Measurements from ENCODE around the gene ATP6V0E1.
"Not testable (repeated sequence)": the region's sequence is repeated elsewhere in the genome, so short reads cannot be mapped to it uniquely, and the experiment has no call there.

ATP6V0E1 gene

DNA sequence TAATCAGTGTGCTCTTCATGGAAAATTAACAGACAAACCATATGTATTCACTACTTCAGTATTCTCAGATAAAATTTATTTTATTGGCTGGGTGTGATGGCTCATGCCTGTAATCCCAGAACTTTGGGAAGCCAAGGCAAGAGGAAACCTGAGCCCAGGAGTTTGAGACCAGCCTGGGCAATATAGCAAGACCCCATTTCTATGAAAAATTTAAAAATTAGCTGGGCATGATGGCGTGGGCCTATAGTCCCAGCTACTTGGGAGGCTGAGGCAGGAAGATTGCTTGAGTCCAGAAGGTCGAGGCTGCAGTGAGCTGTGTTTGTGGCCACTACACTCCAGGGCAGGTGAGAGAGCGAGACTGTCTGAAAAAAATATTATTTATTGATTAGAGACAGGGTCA, 49.2 kb downstream of the ATP6V0E1 start:
- DNase-seq (ENCODE audit: low spot score) (no peak), FAIRE-seq (no peak)

DNA sequence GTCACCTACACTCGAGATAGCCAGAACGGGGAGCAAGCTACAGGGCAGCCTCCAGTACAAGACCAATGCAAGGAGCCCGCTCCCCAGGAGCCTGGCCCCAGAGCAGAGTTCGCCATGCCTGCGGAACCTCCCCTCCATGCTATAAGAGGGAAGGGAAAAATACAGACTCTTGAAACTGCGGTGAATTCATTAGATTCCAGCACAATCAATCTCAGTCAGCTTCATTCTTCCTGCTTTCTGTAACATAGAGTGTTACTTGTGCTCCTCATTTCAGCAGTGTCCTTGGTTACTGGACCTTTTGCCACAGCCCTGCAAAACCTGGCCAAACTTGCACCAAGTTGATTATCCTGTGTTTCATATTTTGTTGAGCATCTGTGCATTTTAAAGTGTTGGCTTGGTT, 50.4 kb downstream of the ATP6V0E1 start:
- FAIRE-seq (no peak), DNase-seq (ENCODE audit: low spot score) (no peak)

DNA sequence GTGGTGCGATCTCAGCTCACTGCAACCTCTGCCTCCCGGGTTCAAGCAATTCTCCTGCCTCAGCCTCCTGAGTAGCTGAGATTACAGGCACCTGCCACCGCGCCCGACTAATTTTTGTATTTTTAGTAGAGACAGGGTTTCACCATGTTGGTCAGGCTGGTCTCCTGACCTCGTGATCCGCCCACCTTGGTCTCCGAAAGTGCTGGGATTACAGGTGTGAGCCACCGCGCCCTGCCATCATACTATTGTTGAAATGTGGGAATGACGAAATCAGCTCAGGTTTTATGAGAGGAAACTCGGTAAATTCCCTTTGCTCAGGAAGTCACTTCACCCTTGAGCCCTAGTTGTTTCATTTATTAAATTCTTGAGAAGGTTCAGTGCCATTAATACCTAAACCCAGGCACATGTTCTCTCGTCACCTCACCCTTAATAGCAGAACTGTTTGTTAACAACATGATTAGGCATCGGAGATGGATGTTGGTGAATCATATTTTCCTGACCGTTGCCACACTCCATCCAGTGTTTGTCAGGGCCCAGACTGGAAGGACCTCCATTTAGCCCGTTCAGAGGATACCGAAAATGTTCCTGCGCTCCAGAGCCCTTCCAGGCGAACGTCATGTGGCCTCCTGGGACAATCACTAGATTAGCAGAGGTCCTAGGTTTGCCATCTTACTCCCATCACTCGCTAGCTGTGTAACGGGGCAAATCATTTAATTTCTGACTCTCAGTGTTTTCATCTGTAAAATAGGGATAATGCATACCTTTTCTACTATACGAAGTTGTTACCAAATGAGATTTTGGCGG, 52.5 kb downstream of the ATP6V0E1 start:
- FAIRE-seq (no peak), DNase-seq (ENCODE audit: low spot score) (no peak)

DNA sequence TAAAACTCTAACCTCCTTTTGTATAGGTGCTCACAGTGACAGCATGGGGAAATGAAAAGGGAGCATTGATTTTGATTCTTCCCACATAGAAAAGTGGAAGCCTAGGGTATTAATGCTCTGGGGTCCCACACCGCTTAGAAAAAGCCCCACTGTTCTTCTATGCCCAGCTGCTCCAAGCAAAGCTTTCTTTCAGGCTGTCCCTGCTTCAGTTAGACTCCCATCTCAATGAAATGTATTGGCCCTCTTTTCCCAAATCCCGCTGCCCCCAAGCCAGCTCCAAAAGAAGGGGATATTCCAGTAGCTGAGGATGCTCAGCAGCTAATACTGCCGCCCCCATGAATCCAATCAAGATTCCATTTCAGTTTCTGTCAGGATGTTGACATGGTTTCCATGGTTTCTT, 55.6 kb downstream of the ATP6V0E1 start:
- FAIRE-seq = no peak

DNA sequence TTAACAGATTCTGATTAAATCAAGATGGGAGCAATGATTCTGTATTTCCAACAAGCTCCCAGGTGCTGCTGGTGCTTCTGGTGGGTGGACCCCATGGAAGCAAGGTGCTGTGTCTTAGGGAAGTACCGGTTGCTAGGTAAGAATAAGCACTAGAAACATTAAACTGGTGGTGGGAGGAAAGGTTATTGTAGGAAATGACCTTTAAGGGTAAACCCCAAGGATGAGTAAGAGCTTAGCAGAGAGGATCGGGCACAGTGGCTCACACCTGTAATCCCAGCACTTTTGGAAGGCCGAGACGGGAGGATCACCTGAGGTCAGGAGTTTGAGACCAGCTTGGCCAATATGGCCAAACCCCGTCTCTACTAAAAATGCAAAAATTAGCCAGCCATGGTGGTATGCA, 56.4 kb downstream of the ATP6V0E1 start:
- DNase-seq (ENCODE audit: low spot score) = no peak
- no peak for FAIRE-seq

More for the DNA sequence above, 55.6 kb downstream of the ATP6V0E1 start:
- no peak for DNase-seq (ENCODE audit: low spot score)

DNA sequence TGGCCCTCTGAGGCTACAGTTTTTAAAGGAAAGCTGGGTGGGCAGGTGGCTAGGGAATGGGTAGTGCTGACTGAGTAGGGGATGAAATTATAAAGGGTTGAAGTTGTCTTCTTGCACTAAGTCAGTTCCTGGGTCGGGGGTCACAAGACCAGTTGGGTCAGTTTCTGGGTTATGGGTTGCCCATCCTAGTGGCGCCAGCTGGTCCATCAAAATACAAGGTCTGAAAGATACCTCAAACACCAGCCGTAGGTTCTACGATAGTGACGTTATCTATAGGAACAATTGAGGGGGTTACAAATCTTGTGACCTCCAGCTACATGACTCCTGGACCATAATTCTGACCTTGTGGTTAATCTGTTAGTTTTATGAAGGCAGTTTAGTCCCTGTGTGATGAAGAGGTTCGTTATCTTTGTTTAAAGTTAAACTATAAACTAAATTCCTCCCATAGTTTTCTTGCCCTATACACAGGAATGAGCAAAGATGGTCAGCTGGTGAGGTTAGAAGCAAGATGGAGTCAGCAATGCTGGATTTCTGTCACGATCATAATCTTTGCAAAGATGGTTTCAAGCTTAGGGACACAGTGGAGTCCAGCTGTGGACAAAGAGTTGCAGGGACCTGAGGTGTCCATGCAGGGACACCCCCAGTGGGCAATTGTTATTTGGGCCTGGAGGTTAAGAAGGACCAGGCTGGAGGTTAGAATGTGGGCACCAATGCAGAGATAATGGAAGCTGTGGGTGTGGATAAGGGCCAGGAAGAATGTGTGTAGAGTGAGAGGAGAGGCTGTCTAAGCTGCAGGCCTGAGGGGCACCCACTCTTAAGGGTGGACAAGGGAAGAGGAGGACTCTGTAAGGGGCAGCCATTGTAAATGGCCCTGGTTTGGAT, 58.6 kb downstream of the ATP6V0E1 start:
- FAIRE-seq (no peak), DNase-seq (ENCODE audit: low spot score) (no peak)

DNA sequence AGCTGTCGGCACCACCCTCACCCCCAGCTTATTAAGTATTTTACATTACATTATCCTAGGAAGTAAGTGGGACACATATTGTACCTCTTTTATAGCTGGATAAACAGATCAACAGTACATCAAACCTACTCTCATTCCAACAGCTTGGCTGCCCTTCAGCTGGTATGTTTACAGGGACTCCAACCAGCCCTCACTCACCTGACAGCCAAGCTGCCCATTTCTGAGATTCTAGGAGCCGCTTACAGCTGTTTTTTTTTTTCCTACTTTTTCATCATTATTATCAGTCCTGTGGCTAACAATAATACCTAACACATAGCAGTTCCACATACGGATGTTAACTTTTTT, 59.2 kb downstream of the ATP6V0E1 start:
- no peak for FAIRE-seq

DNA sequence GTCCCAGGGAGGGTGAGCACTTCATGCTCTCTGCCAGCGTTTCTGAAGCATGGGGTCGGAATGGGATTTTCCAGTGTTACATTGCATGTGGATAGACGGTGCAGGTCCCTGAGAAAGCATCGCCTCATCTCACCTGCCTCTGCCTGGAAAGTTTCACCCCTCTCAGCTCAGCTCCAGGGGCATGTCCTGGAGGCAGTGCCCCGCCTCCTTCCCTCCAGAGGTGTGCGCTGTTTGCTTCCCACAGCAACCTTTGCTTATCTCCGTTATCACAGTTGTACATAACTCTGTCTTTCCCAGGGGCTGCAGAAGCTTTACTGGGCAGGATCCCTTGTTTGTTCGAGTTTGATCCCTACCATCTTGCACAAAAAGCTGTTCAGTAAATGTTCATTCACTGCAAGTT, 61.9 kb downstream of the ATP6V0E1 start:
- FAIRE-seq = no peak
- no peak for DNase-seq (ENCODE audit: low spot score)

More for the DNA sequence above, 59.2 kb downstream of the ATP6V0E1 start:
- DNase-seq (ENCODE audit: low spot score) = no peak

DNA sequence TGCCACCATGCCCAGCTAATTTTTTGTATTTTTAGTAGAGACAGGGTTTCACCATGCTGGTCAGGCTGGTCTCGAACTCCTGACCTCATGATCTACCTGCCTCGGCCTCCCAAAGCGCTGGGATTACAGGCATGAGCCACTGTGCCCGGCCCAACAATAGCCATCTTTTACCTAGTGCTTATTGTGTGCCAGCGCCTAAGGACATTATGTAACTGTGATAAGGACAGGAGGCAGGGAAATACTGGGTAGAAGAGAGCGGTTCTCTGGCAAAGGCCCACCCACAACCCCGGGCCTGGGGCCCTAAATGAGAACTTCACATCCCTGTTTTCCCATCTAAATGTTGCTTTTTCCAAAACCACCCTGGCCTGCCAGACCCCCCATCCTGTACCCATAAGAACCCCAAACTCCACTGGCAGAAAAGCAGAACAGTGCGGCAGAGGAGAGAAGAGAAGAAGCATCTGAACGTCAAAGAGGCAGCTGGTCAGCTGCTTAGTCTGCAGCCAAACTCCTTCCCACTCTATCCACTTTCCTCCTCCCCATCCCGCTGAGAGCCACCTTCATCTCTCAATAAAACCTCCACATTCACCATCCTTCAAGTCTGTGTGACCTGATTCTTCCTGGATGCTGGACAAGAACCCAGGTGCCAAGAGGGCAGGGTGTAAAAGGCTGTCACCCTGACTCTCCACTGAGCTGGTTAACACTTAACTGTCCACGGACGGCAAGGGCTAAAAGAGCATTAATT, 63.7 kb downstream of the ATP6V0E1 start:
- DNase-seq (ENCODE audit: low spot score); FAIRE-seq: not testable (repeated sequence)

DNA sequence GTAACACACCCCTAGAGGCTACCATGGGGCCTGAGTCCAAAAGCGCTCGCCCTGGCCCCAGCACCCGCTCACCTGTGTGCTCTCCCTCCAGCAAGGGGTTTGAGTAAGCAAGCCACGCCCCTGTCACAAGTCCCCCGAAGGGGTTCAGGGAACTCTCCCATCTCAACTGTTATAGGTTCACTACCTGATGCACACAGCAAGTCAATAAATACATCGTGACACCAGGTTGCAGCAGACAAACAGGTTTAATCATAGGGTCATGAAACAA, 64.2 kb downstream of the ATP6V0E1 start:
- no peak for DNase-seq (ENCODE audit: low spot score)

DNA sequence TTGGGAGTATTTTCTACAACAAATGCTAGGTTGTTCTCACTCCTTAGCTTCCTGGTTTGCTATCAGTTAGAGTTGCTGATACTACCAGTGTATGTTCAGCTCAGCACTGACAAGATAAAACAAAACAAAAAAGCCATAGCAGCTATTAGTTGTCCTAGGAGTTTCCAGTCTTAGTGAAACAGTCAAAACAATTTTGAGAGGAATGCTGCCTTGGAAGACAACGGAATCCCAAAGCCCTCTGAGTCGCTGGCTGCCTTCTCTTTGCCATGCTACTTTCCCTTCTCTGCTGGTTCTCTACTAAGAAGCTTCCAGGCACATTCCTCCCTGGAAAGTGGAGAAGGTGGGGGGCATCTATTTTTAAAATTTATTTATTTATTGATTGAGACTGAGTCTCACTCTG, 67.2 kb downstream of the ATP6V0E1 start:
- DNase-seq (ENCODE audit: low spot score) (no peak), FAIRE-seq (no peak)

More for the DNA sequence above, 64.2 kb downstream of the ATP6V0E1 start:
- no peak for FAIRE-seq

DNA sequence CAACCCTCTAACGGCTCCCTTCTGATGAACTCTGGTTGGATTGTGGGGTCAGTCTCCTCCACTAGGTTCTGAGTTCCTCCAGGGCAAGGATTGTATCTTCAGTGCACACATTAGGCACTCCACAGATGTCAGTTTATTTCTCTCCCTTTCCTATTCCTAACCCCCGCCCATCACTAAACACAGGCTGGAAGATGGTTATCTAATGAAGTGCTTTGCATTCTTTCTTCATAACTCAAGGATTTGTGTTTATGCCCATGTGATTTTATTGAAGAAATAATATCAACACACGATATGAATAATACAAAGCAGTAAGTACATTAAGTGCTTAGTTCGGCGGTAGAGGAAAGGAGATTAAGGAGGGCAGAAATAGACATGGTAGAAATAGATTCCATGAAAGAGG, 68.2 kb downstream of the ATP6V0E1 start:
- DNase-seq (ENCODE audit: low spot score) (no peak), FAIRE-seq (no peak)

DNA sequence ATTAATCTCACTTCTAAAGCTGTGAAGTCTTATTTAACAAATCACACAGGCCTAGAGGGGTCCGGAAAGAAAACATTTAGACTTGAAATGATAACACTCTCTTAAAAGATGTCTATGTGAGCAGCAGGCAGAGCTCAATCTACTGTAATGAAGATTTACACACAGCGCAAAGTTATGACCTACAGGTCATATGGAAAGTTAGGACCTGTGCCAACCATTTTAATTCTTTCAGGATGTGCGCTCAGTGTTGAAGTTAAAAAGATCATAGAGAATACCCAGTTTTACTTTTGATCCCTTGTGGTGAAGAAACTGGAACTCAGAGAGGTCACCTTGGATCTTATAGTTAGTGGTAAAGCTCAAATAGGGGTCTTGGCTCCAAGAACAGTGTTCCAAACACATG, 69.5 kb downstream of the ATP6V0E1 start:
- FAIRE-seq (no peak), DNase-seq (ENCODE audit: low spot score) (no peak)

DNA sequence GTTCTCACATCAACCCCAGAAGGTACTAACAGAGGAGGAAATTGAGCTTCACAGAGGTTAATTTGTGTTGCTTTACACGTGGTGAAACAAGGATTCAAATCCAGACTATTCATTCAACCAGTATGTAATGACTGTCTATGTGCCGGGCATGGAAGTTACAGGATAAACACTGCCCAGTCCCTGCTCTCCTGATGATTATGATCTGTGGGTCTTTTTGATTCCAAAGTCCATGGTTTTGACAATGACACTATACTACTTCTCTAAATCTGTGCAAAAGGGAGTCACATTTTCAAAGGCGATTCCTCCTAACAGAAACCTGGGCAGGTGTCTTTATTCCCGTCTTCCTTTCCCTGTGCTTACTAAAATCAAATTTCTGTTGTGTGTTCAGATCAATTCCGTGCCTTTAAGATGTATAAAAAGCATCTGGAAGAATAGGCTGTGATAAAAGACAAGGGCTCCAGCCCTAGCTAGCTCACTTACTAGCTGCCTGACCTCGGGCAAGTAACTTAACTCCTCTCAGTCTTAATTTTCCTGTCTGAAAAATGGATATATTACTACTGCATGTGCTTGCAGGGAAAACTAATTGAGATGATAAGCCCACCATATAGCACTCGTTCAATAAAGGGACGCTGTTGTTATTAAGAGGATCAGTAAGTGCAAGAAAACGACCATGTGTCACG, 71.6 kb downstream of the ATP6V0E1 start:
- no peak for FAIRE-seq
- DNase-seq (ENCODE audit: low spot score) = no peak

DNA sequence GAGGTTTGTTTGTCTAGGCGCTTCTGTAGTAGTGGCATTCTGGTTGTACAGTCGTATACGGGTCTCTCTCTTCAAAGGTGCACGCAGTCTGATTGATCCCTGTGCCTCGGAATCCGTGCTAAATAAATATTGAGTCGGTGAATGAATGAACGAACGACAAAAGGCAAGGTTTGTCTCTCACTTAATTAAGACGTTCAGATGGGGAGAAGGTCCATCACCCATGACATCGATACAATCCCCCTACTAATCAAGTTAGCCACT, 72.1 kb downstream of the ATP6V0E1 start:
- DNase-seq (ENCODE audit: low spot score) (no peak), FAIRE-seq (no peak)

DNA sequence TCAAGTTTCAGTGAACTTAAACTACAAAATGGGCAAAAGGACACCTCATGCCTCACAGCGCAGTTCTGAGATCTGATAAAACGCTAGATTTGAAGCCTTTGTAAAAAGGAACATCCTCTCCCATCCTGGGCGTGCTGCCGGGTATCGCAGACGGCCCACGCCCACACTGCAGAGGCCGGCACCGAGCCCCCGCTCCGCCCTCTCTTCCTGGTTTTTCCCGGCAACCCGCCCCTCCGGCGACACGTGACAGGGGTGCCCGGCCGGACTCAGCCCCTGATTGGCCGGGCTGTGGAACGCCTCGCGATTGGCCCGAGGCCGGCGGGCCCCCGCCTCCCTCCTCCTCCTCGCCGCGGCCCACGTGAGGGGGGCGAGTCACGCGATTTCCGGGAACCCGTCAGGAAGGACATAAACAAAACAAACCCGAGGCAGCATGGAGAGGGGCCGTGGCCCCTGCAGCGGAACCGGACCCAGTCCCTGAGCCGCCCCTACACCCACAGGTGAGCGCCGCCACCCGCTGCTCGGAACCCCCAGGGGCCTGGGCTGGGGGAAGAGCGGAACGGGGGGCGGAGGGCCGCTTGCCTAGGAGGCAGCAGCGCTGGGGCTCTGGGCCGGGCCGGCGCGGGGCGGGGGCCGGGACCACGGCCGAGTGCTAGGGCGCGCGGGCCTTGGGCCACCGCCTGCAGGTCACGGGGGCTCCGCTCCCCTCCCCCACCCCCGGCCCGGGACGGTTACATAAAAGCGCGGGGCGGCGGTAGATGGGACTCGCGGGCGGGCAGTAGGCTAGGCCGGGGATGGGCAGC, 72.6 kb downstream of the ATP6V0E1 start, which contains the start of gene CREBRF:
TSS of gene CREBRF (plus strand) at position 370 of the 800 bp plus-strand sequence. CDS start 24,424 bp downstream, outside the sequence.
- peak; percentile 58 for FAIRE-seq
- DNase-seq (ENCODE audit: low spot score) = peak; percentile 85

DNA sequence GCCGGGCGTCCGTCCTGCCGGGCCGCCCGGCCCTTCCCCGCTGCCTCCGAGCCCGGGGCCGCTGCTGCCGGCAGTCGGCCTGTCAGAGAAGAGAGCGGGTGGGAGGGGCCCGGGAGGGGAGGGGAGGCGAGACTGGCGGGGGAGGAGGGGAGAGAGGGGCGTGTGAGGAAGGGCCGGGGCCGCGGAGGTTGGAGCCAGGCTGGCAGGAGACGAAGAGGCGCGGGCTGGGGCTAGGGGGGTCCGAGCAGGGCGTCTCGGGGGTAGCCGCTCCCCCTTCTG, 73.2 kb downstream of the ATP6V0E1 start:
- DNase-seq (ENCODE audit: low spot score) = no peak
- FAIRE-seq = no peak

DNA sequence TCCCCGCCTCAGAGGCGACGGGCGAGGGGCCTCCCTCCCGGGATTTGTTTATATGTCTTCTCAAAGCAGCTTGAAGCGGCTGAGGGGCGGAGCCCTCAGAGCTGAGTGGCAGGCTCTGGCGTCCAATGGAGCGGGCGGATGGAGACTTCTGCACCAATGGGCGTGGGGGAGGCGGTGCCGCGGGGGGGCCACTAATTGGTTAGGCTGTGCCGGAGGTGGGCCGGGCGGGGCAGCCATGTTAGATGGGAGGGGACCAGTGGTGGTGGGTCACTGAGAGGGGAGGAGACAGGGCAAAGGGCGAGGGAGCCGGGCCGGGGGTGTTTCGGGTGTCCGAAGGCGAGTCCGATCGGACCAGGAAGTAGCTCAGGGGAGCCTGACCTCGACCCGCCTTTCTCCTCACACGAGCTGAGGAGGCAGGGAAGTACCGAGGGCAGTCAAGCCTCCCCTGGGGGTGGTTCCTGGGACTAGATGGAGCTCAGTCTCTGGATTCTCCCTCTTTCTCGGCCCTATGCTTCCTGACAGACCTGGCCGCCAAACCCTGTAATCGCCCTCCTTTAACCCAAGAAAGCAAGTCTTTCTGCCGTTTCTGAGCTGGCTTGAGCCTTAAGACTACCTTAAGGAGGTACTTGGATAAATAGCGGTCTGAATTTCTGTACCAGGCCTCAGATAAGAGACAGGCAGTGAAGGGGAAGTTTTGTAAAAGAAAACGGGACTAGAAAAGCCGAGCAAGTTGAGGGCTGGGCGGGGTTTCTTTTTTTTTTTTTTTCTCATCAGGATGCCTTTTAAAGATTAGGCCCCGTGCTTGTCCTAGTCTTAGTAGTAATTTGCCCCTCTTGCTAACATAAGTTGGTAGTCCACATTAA, 73.7 kb downstream of the ATP6V0E1 start:
- FAIRE-seq (peak; percentile 73), DNase-seq (ENCODE audit: low spot score) (peak; percentile 90)

DNA sequence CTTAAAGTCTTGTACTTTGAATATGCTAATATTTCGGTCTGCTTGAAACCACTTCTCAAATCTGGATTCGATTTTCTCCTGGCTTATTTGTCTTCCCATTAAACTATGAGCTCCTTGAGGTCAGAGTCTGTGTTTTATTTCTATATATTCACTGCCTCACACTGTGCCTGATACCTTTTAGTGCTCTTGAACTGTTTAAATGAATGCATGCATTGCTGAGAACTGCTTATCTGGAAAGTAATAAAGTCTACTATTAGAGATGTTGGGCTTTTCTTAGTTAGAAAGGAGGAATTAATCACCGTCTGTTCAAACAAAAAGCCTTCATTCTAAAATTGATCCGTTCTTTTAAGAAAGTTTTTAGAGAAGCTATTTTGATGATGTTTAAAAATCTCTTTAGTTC, 78.6 kb downstream of the ATP6V0E1 start:
- FAIRE-seq (no peak), DNase-seq (ENCODE audit: low spot score) (no peak)

DNA sequence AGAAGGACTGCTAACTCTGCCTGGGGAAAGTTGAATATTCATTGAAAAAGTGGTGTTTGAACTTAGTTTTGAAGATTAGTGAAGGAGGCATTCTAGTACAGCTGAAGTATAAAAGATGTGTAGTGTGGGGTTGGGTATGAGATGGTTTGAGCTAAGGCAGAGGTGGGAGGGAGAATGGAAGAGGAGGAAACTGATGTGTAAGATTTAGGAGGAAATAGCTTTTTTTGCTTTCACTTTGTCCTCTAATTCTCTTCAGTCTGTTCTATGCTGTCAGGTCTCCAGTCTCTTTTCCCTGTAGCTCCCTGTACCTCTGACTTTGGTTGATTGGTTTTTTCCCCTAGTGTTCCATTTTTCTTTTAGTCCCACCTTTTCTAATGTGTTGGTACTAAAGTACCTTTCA, 81.6 kb downstream of the ATP6V0E1 start:
- no peak for FAIRE-seq
- DNase-seq (ENCODE audit: low spot score) = no peak
